ENCODE results near the gene MARK4. TPM values are rescaled to one million over a fixed set of nuclear protein-coding genes. Genes with fewer than 3 reads are reported as not detected.

The MARK4 gene
- total RNA-seq, 1 experiment from 2014 or later: 49.4 TPM

DNA sequence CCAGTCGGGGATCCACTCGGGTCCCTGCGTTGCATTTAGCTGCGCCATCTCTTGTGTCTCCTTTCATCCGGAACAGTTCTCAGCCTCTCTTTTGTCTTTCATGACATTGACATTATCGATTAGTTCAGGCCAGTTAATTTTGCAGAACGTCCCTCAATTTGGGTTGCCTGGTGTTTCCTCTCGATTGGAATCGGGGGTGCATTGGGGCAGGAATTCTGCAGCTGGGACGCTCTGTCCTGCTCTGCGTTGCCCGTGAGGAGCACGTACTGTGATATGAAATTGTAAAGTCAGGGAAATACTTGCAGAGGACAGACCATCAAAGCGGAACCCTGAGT is 22.4 kb downstream of the MARK4 start:
- no TSS peak for BruUV-seq (replicated peaks)
- Histone ChIP-seq H3K79me2 (ENCODE audit: low read depth) (no peaks in the 10 kb centered on the region), H3K9me3 (ENCODE audit: insufficient read depth, low read depth) (no peaks in the 10 kb centered on the region), H3K27me3 (ENCODE audit: insufficient read depth, low read depth) (no peaks in the 10 kb centered on the region), H3K4me3 (no peak overlapping the region), H3K9me2 (ENCODE audit: insufficient read depth) (no peaks in the 10 kb centered on the region), H3F3A (ENCODE audit: insufficient read depth, low read depth) (no peaks in the 10 kb centered on the region), H3K4me2 (no peak overlapping the region), H2AFZ (no peak overlapping the region), H3K4me1 (replicated peaks; ENCODE audit: insufficient read depth) (no peaks in the 10 kb centered on the region), H4K20me1 (ENCODE audit: insufficient read depth) (no peaks in the 10 kb centered on the region), H3K27ac (no peak overlapping the region), H3K36me3 (ENCODE audit: low read depth) (no peaks in the 10 kb centered on the region)
- ChIA-PET CTCF (no interaction called here), POLR2A (ENCODE audit: unreplicated experiment) (no interaction called here)
- no peak for DNase-seq
- TF ChIP-seq, protein P1, sequence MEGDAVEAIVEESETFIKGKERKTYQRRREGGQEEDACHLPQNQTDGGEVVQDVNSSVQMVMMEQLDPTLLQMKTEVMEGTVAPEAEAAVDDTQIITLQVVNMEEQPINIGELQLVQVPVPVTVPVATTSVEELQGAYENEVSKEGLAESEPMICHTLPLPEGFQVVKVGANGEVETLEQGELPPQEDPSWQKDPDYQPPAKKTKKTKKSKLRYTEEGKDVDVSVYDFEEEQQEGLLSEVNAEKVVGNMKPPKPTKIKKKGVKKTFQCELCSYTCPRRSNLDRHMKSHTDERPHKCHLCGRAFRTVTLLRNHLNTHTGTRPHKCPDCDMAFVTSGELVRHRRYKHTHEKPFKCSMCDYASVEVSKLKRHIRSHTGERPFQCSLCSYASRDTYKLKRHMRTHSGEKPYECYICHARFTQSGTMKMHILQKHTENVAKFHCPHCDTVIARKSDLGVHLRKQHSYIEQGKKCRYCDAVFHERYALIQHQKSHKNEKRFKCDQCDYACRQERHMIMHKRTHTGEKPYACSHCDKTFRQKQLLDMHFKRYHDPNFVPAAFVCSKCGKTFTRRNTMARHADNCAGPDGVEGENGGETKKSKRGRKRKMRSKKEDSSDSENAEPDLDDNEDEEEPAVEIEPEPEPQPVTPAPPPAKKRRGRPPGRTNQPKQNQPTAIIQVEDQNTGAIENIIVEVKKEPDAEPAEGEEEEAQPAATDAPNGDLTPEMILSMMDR (conservative IDR thresholded peaks at IDR 0.05): no peak
- TF ChIP-seq EZH2 (IDR thresholded peaks at IDR 0.05; ENCODE audit: low read depth): no peak
- intact Hi-C loops (cut with micrococcal nuclease; ENCODE audit: unreplicated experiment): no loop called here

DNA sequence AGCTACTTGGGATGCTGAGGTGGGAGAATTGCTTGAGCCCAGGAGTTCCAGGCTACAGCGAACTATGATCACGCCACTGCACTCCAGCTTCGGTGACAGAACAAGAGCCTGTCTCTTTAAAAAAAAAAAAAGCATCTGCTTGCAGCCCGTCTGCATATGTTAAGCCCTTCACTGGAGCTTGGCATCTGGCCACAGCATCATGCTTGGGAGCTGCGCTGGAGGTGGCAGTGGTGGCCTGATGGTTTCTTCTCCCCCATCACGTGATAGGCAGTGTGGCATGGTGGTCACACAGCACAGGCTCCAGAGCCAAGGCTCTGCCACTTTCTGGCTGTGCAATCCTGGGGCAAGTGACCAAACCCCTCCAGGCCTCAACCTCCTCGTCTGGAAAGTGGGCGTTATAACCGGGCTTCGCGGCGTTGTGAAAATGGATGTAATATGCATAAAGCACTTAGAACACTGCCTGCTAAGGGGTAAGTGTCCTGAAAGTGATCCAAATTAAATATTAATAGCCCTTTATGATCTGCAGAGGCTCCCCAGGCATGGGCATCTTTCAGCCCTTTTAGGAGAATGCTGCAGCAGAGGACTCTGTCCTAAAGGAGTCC is 24.4 kb downstream of the MARK4 start:
- ChIA-PET CTCF (no interaction called here), POLR2A (ENCODE audit: unreplicated experiment) (no interaction called here)
- Histone ChIP-seq H3K27me3 (ENCODE audit: insufficient read depth, low read depth) (no peaks in the 10 kb centered on the region), H3K4me1 (replicated peaks; ENCODE audit: insufficient read depth) (no peaks in the 10 kb centered on the region), H3K9me3 (ENCODE audit: insufficient read depth, low read depth) (no peaks in the 10 kb centered on the region), H3K27ac (no peak overlapping the region), H3K9me2 (ENCODE audit: insufficient read depth) (no peaks in the 10 kb centered on the region), H3K36me3 (ENCODE audit: low read depth) (no peaks in the 10 kb centered on the region), H3F3A (ENCODE audit: insufficient read depth, low read depth) (no peaks in the 10 kb centered on the region; the same call in 1 of the 2 replicates), H4K20me1 (ENCODE audit: insufficient read depth) (no peaks in the 10 kb centered on the region), H2AFZ (no peak overlapping the region), H3K4me3 (no peak overlapping the region), H3K4me2 (no peak overlapping the region), H3K79me2 (ENCODE audit: low read depth) (no peaks in the 10 kb centered on the region)
- no peak for DNase-seq
- no TSS peak for BruUV-seq (replicated peaks)
- TF ChIP-seq, protein P1 (conservative IDR thresholded peaks at IDR 0.05): no peak
- TF ChIP-seq EZH2 (IDR thresholded peaks at IDR 0.05; ENCODE audit: low read depth): no peak
- intact Hi-C loops (cut with micrococcal nuclease; ENCODE audit: unreplicated experiment): no loop called here

DNA sequence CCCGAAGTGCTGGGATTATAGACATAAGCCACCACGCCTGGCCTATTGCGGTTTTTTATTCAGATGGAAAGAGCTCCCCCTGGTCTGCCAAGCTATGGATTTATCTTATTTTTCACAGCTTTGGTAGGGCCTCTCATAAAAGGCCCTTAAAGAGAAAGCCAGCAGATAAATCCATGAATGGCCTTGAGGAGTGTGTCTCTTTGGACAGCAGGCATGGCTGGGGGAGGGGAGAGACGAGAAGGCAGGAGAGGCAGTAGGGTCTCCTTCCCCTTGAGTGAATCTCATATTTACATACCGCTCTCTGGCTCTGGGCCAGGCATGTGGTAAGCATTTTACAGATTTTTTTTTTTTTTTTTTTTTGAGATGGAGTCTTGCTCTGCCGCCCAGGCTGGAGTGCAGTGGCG is 25.2 kb downstream of the MARK4 start:
- POLR2A ChIA-PET (ENCODE audit: unreplicated experiment): no interaction called here
- H3K4me1 ChIP-seq (replicated peaks; ENCODE audit: insufficient read depth): no peaks in the 10 kb centered on the region
- DNase-seq: no peak
- no peaks in the 10 kb centered on the region for H3K27me3 ChIP-seq (ENCODE audit: insufficient read depth, low read depth)
- no peak overlapping the region for H2AFZ ChIP-seq
- no peak overlapping the region for H3K27ac ChIP-seq
- H3K36me3 ChIP-seq (ENCODE audit: low read depth): no peaks in the 10 kb centered on the region
- H3K9me2 ChIP-seq (ENCODE audit: insufficient read depth): no peaks in the 10 kb centered on the region
- H3K4me2 ChIP-seq: no peak overlapping the region
- H3K9me3 ChIP-seq (ENCODE audit: insufficient read depth, low read depth): no peaks in the 10 kb centered on the region
- BruUV-seq (replicated peaks): no TSS peak
- H4K20me1 ChIP-seq (ENCODE audit: insufficient read depth): no peaks in the 10 kb centered on the region
- CTCF ChIA-PET: interaction anchor here (0.6 kb wide), 1 partner anchor 198 kb away, joined by 3 read pairs; no protein-coding TSS in a partner anchor
- H3K79me2 ChIP-seq (ENCODE audit: low read depth): no peaks in the 10 kb centered on the region
- H3F3A ChIP-seq (ENCODE audit: insufficient read depth, low read depth): no peaks in the 10 kb centered on the region; the same call in 1 of the 2 replicates
- TF ChIP-seq EZH2 (IDR thresholded peaks at IDR 0.05; ENCODE audit: low read depth): no peak
- TF ChIP-seq, protein P1 (conservative IDR thresholded peaks at IDR 0.05): no peak
- intact Hi-C loops (cut with micrococcal nuclease; ENCODE audit: unreplicated experiment): no loop called here
- no peak overlapping the region for H3K4me3 ChIP-seq
